Mesenchymal stem cell (in vitro differentiated cells and primary cell): ENCODE measurements around the gene GPN2.
A peak's percentile ranks its signal among the peaks of the same experiment; 100 is the strongest.

Experiments
- DNase-seq: peaks from one replicate; pipeline ENCODE4 v3.0.0-alpha.2; 2013
- H2AFZ ChIP-seq: one replicate; pipeline ENCODE4 v1.6.1; 2013; ENCODE audit warnings: low read depth, mild to moderate bottlenecking, control low read depth, inconsistent platforms, low read length, moderate library complexity
- H2AK5ac ChIP-seq: 2 replicates; pipeline ENCODE4 v1.6.1; 2013; ENCODE audit warnings: low read length, moderate library complexity, mild to moderate bottlenecking, inconsistent platforms; ENCODE audit not compliant: severe bottlenecking
- H2BK120ac ChIP-seq: one replicate; pipeline ENCODE4 v1.6.1; 2013; ENCODE audit warnings: low read depth, mild to moderate bottlenecking, inconsistent platforms, low read length, moderate library complexity
- H2BK12ac ChIP-seq, 2 experiments: one replicate each; pipeline ENCODE4 v1.6.1; 2013; ENCODE audit warnings: inconsistent platforms in 2 of 2, low read length in 2 of 2, mild to moderate bottlenecking in 2 of 2, moderate library complexity in 2 of 2, control low read depth in 1 of 2
- H2BK15ac ChIP-seq: one replicate; pipeline ENCODE4 v1.6.1; 2013; ENCODE audit warnings: mild to moderate bottlenecking, low read depth, inconsistent platforms; ENCODE audit not compliant: poor library complexity, severe bottlenecking
- H2BK5ac ChIP-seq: 2 replicates; pipeline ENCODE4 v1.6.1; 2013; ENCODE audit warnings: low read depth, mild to moderate bottlenecking, low read length, control low read depth, inconsistent platforms; ENCODE audit not compliant: poor library complexity, severe bottlenecking
- H3K14ac ChIP-seq, 2 experiments: one replicate each; pipeline ENCODE4 v1.6.1; 2013; ENCODE audit warnings: inconsistent platforms in 2 of 2, low read length in 2 of 2, control low read depth in 1 of 2, mild to moderate bottlenecking in 1 of 2, moderate library complexity in 1 of 2
- H3K18ac ChIP-seq, 2 experiments: one replicate each; pipeline ENCODE4 v1.6.1; 2013; ENCODE audit warnings: inconsistent platforms in 2 of 2, low read length in 2 of 2, control low read depth in 1 of 2, low read depth in 1 of 2, mild to moderate bottlenecking in 1 of 2
- H3K23ac ChIP-seq, 2 experiments: one replicate each; pipeline ENCODE4 v1.6.1; 2013; ENCODE audit warnings: inconsistent platforms in 2 of 2, low read length in 2 of 2, mild to moderate bottlenecking in 2 of 2, moderate library complexity in 2 of 2, control low read depth in 1 of 2
- H3K27ac ChIP-seq: 2 replicates; pipeline ENCODE4 v1.5.1; 2013; ENCODE audit warnings: mild to moderate bottlenecking, moderate library complexity, low read length, control low read depth, inconsistent platforms; ENCODE audit not compliant: poor library complexity, severe bottlenecking
- H3K27me3 ChIP-seq, 2 experiments: 2 replicates each; pipeline versions ENCODE4 v1.6.1 to v1.7.0; 2013; ENCODE audit warnings: low read length in 2 of 2, mild to moderate bottlenecking in 2 of 2, moderate library complexity in 2 of 2, control low read depth in 1 of 2, inconsistent platforms in 1 of 2; ENCODE audit not compliant: control insufficient read depth in 1 of 2, insufficient read depth in 1 of 2
- H3K36me3 ChIP-seq, 2 experiments: 2 replicates each; pipeline versions ENCODE4 v1.6.1 to v1.7.0; 2013; ENCODE audit warnings: low read length in 2 of 2, control low read depth in 1 of 2, inconsistent platforms in 1 of 2, low read depth in 1 of 2, mild to moderate bottlenecking in 1 of 2; ENCODE audit not compliant: insufficient read depth in 2 of 2, control insufficient read depth in 1 of 2
- H3K4ac ChIP-seq, 2 experiments: one replicate each; pipeline ENCODE4 v1.6.1; 2013; ENCODE audit warnings: inconsistent platforms in 2 of 2, low read length in 2 of 2, mild to moderate bottlenecking in 2 of 2, moderate library complexity in 2 of 2, control low read depth in 1 of 2, low read depth in 1 of 2
- H3K4me1 ChIP-seq: 2 replicates; pipeline ENCODE4 v1.6.1; 2013; ENCODE audit warnings: low read depth, low read length, control low read depth; ENCODE audit not compliant: control insufficient read depth, insufficient read depth
- H3K4me2 ChIP-seq: 2 replicates; pipeline ENCODE4 v1.6.1; 2013; ENCODE audit warnings: low read length, mild to moderate bottlenecking, inconsistent platforms; ENCODE audit not compliant: poor library complexity, severe bottlenecking
- H3K4me3 ChIP-seq, 2 experiments: 2 replicates each; pipeline versions ENCODE4 v1.5.1 to v1.7.0; 2013; ENCODE audit warnings: low read length in 2 of 2, mild to moderate bottlenecking in 2 of 2, control low read depth in 1 of 2, low read depth in 1 of 2; ENCODE audit not compliant: insufficient read depth in 1 of 2
- H3K79me1 ChIP-seq: replicated peaks from 2 replicates; pipeline ENCODE4 v1.6.1; 2013; ENCODE audit warnings: mild to moderate bottlenecking, control low read depth, low read length, inconsistent platforms; ENCODE audit not compliant: poor library complexity, severe bottlenecking
- H3K9ac ChIP-seq: 2 replicates; pipeline ENCODE4 v1.7.0; 2013; ENCODE audit warnings: mild to moderate bottlenecking, low read length, moderate library complexity
- H3K9me3 ChIP-seq: 2 replicates; pipeline ENCODE4 v1.7.0; 2013; ENCODE audit warnings: mild to moderate bottlenecking, low read length; ENCODE audit not compliant: control insufficient read depth
- H4K8ac ChIP-seq: one replicate; pipeline ENCODE4 v1.6.1; 2013; ENCODE audit warnings: inconsistent platforms, mild to moderate bottlenecking, low read length, moderate library complexity
- H4K91ac ChIP-seq: one replicate; pipeline ENCODE4 v1.6.1; 2013; ENCODE audit warnings: mild to moderate bottlenecking, low read length, inconsistent platforms
- WGBS: methylation state at CpG from one replicate; pipeline ENCODE4 v1.1.7; 2013; ENCODE audit warnings: mixed read lengths; 5-methylcytosine and 5-hydroxymethylcytosine counted together

GPN2 gene

GRCh38 chr1:26852701-26853100 is 37.4 kb downstream of the GPN2 start:
- no peak for DNase-seq
- H3K9me3 ChIP-seq: no peaks in the 10 kb centered on the region

GRCh38 chr1:26851106-26851684 is 38.9 kb downstream of the GPN2 start:
- no peak for DNase-seq
- Histone ChIP-seq H4K8ac (no peak overlapping the region), H2BK12ac (no peak overlapping the region), H3K4ac (no peak overlapping the region), H3K4me1 (peaks cover 16% of the 10 kb centered on the region), H3K14ac (no peak overlapping the region), H3K9me3 (no peaks in the 10 kb centered on the region), H2AFZ (no peak overlapping the region), H2BK120ac (no peak overlapping the region), H3K9ac (no peak overlapping the region), H3K27ac (no peak overlapping the region), H3K4me3 (no peak overlapping the region), H2AK5ac (no peak overlapping the region), H4K91ac (no peak overlapping the region), H3K36me3 (peaks cover 82 to 84% of the 10 kb centered on the region in 2 experiments), H3K27me3 (no peaks in the 10 kb centered on the region), H3K18ac (no peak overlapping the region), H3K23ac (no peak overlapping the region), H2BK5ac (no peak overlapping the region), H3K4me2 (no peak overlapping the region), H3K79me1 (peaks cover 6% of the 10 kb centered on the region), H2BK15ac (no peak overlapping the region)
- 95% methylated on average over 12 of the region's 12 CpGs for WGBS

More at GRCh38 chr1:26852701-26853100, 37.4 kb downstream of the GPN2 start:
- Histone ChIP-seq H2BK12ac (no peak overlapping the region), H3K36me3 (peaks cover 80 to 90% of the 10 kb centered on the region in 2 experiments), H2AFZ (no peak overlapping the region), H3K9ac (no peak overlapping the region), H3K4ac (no peak overlapping the region), H2BK5ac (no peak overlapping the region), H3K27me3 (no peaks in the 10 kb centered on the region), H3K23ac (peak overlapping the region in 1 of 2 experiments; percentile 40), H2BK15ac (no peak overlapping the region), H4K8ac (no peak overlapping the region), H3K27ac (no peak overlapping the region), H3K18ac (no peak overlapping the region), H2AK5ac (no peak overlapping the region), H3K4me3 (no peak overlapping the region), H3K4me1 (peaks cover 16% of the 10 kb centered on the region), H4K91ac (no peak overlapping the region), H3K4me2 (no peak overlapping the region), H3K79me1 (peaks cover 4% of the 10 kb centered on the region), H2BK120ac (no peak overlapping the region), H3K14ac (no peak overlapping the region)
- 82% methylated on average over 9 of the region's 9 CpGs for WGBS

GRCh38 chr1:26848941-26849774 is 40.9 kb downstream of the GPN2 start:
- WGBS: 80% methylated on average over 10 of the region's 10 CpGs
- peak overlapping the region; percentile 95 for H2AK5ac ChIP-seq
- H2BK120ac ChIP-seq: no peak overlapping the region
- no peak overlapping the region for H2BK5ac ChIP-seq
- peaks cover 7% of the 10 kb centered on the region for H3K79me1 ChIP-seq
- peak overlapping the region; percentile 41 for H4K91ac ChIP-seq
- no peak overlapping the region for H4K8ac ChIP-seq
- H2BK12ac ChIP-seq: no peak overlapping the region
- no peak overlapping the region for H2AFZ ChIP-seq
- H3K27me3 ChIP-seq: no peaks in the 10 kb centered on the region
- H3K9me3 ChIP-seq: no peaks in the 10 kb centered on the region
- H3K36me3 ChIP-seq: peaks cover 67 to 71% of the 10 kb centered on the region in 2 experiments
- no peak overlapping the region for H3K4me3 ChIP-seq
- H3K18ac ChIP-seq: no peak overlapping the region
- no peak overlapping the region for H3K23ac ChIP-seq
- peak overlapping the region; percentile 58 for H3K27ac ChIP-seq
- peaks cover 16% of the 10 kb centered on the region for H3K4me1 ChIP-seq
- H3K9ac ChIP-seq: peak overlapping the region; percentile 69
- H3K4me2 ChIP-seq: no peak overlapping the region
- H2BK15ac ChIP-seq: no peak overlapping the region
- H3K4ac ChIP-seq: no peak overlapping the region
- peak; percentile 62 for DNase-seq
- H3K14ac ChIP-seq: no peak overlapping the region

GRCh38 chr1:26848499-26848898 is 41.6 kb downstream of the GPN2 start:
- Histone ChIP-seq H3K14ac (no peak overlapping the region), H4K8ac (no peak overlapping the region), H3K79me1 (peaks cover 8% of the 10 kb centered on the region), H3K27ac (peak overlapping the region; percentile 58), H3K4me1 (peaks cover 16% of the 10 kb centered on the region), H3K9me3 (no peaks in the 10 kb centered on the region), H2BK15ac (no peak overlapping the region), H2BK120ac (no peak overlapping the region), H2AFZ (no peak overlapping the region), H3K4me3 (no peak overlapping the region), H3K23ac (peak overlapping the region in 1 of 2 experiments; percentile 46), H2BK12ac (no peak overlapping the region), H2AK5ac (peak overlapping the region; percentile 95), H3K36me3 (peaks cover 63 to 69% of the 10 kb centered on the region in 2 experiments), H2BK5ac (no peak overlapping the region), H3K18ac (no peak overlapping the region), H3K4ac (no peak overlapping the region), H3K4me2 (no peak overlapping the region), H4K91ac (no peak overlapping the region), H3K27me3 (no peaks in the 10 kb centered on the region), H3K9ac (peak overlapping the region; percentile 69)
- 96% methylated on average over 10 of the region's 10 CpGs for WGBS
- no peak for DNase-seq
